Measurements from ENCODE around the gene ALK. TPM values are rescaled to one million over a fixed set of nuclear protein-coding genes. Genes with fewer than 3 reads are reported as not detected.

Gene ALK
- total and polyA plus RNA-seq, 7 donors = 0.31 to 2.9 (median 1.2) TPM; not detected in 1

GRCh38 chr2:29872870-29873269 is 48.5 kb downstream of the ALK start:
- no peaks in the 10 kb centered on the region for H3K36me3 ChIP-seq
- intact Hi-C loops (cut with DNase I) = no loop called here
- H3K27ac ChIP-seq = no peak overlapping the region
- H3K9me3 ChIP-seq = no peaks in the 10 kb centered on the region
- no peak overlapping the region for H3K4me3 ChIP-seq
- no peaks in the 10 kb centered on the region for H3K27me3 ChIP-seq
- no peaks in the 10 kb centered on the region for H3K4me1 ChIP-seq
- no peak for DNase-seq
- TF ChIP-seq CTCF (IDR thresholded peaks at IDR 0.05) (no peak), POLR2AphosphoS5 (IDR thresholded peaks at IDR 0.05) (no peak), EP300 (IDR thresholded peaks at IDR 0.05) (no peak), POLR2A (IDR thresholded peaks at IDR 0.05) (no peak)
- 83 to 90% methylated on average over 1 of the region's 1 CpG for WGBS, 2 donors

GRCh38 chr2:29871541-29871940 is 49.8 kb downstream of the ALK start:
- Histone ChIP-seq H3K36me3 (no peaks in the 10 kb centered on the region), H3K9me3 (no peaks in the 10 kb centered on the region), H3K27me3 (no peaks in the 10 kb centered on the region), H3K4me3 (no peak overlapping the region), H3K4me1 (no peaks in the 10 kb centered on the region), H3K27ac (no peak overlapping the region)
- TF ChIP-seq POLR2A (IDR thresholded peaks at IDR 0.05) (no peak), EP300 (IDR thresholded peaks at IDR 0.05) (no peak), POLR2AphosphoS5 (IDR thresholded peaks at IDR 0.05) (no peak), CTCF (IDR thresholded peaks at IDR 0.05) (no peak)
- no peak for DNase-seq
- WGBS, 2 donors = 81 to 96% methylated on average over 2 of the region's 2 CpGs
- intact Hi-C loops (cut with DNase I) = no loop called here

GRCh38 chr2:29865512-29865911 is 55.9 kb downstream of the ALK start:
- H3K27ac ChIP-seq = no peak overlapping the region
- DNase-seq = no peak
- H3K4me1 ChIP-seq = no peaks in the 10 kb centered on the region
- H3K4me3 ChIP-seq = no peak overlapping the region
- no peaks in the 10 kb centered on the region for H3K36me3 ChIP-seq
- intact Hi-C loops (cut with DNase I) = no loop called here
- no peaks in the 10 kb centered on the region for H3K27me3 ChIP-seq
- WGBS, 2 donors = 69 to 83% methylated on average over 1 of the region's 1 CpG
- TF ChIP-seq EP300 (IDR thresholded peaks at IDR 0.05) (no peak), POLR2A (IDR thresholded peaks at IDR 0.05) (no peak), POLR2AphosphoS5 (IDR thresholded peaks at IDR 0.05) (no peak), CTCF (IDR thresholded peaks at IDR 0.05) (no peak)
- no peaks in the 10 kb centered on the region for H3K9me3 ChIP-seq

GRCh38 chr2:29864988-29865387 is 56.4 kb downstream of the ALK start:
- Histone ChIP-seq H3K36me3 (no peaks in the 10 kb centered on the region), H3K4me1 (no peaks in the 10 kb centered on the region), H3K27me3 (no peaks in the 10 kb centered on the region), H3K9me3 (no peaks in the 10 kb centered on the region), H3K27ac (no peak overlapping the region), H3K4me3 (no peak overlapping the region)
- TF ChIP-seq CTCF (IDR thresholded peaks at IDR 0.05) (no peak), POLR2AphosphoS5 (IDR thresholded peaks at IDR 0.05) (no peak), POLR2A (IDR thresholded peaks at IDR 0.05) (no peak), EP300 (IDR thresholded peaks at IDR 0.05) (no peak)
- WGBS, 2 donors = 0% methylated on average over 1 of the region's 1 CpG
- intact Hi-C loops (cut with DNase I) = no loop called here
- no peak for DNase-seq

GRCh38 chr2:29855924-29856639 is 65.3 kb downstream of the ALK start:
- no peak for DNase-seq
- intact Hi-C loops (cut with DNase I) = no loop called here
- Histone ChIP-seq H3K27ac (no peak overlapping the region), H3K9me3 (no peaks in the 10 kb centered on the region), H3K27me3 (no peaks in the 10 kb centered on the region), H3K4me1 (no peaks in the 10 kb centered on the region), H3K36me3 (no peaks in the 10 kb centered on the region), H3K4me3 (no peak overlapping the region)
- 78 to 86% methylated on average over 7 of the region's 7 CpGs for WGBS, 2 donors
- no peak for TF ChIP-seq CTCF (IDR thresholded peaks at IDR 0.05)

All from sigmoid colon (tissue), 7 donors.